HG02884 (cell line): ENCODE measurements around the gene LIMS4.
"Not testable (repeated sequence)": the region's sequence is repeated elsewhere in the genome, so short reads cannot be mapped to it uniquely, and the experiment has no call there.

ENCODE experiments used
- ATAC-seq: cut with Tn5 transposase; IDR thresholded peaks from one replicate; pipeline ENCODE4 v1.9.1; 2021; ENCODE audit warnings: mild to moderate bottlenecking, moderate library complexity; ENCODE audit not compliant: unreplicated experiment

LIMS4 gene

DNA sequence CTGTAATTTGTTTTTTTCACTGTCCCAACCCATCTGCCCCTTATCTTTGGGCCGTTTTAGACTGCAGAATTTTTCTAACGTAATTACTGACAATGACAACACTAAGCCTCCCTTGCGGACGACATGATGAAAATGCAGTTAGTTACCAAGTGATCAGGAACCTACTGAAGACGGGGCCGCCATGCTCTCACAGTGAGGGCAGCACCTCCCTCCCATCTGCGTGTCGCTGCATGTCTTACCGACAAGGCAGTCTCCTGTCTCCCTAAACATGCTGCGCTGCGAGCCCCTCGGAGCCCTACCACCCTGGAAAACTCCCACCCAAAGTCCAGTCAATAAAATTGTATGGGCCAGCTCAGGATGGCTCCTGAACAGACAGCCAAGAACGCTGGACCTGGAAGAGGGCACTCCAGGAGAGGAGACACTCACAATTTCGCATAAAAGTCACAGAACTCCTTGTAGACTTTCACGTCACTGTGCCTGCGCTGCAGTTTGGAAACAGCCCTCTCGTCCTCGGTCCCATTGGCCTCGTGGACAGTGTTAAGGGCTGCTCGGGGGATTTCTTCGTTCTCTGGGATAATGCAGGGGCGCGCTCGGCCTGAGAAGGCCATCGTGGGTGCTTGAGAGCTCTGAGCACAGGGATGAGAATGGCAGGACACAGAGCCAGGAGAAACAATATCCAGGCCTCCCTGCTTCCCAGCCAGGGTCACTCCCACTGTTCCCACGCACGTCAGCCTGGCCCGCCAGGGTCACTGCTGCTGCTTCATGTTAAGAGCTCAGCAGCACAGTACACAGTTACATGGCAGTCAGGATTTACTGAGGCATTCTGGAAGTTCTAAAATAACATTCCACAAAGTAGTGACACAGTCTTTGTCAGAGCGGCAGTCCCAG, at the start of gene LIMS4:
TSS of gene LIMS4 (minus strand) at position 646 of the 888 bp plus-strand sequence. CDS start at position 608, 38 bp downstream.
- not testable (repeated sequence) for ATAC-seq

DNA sequence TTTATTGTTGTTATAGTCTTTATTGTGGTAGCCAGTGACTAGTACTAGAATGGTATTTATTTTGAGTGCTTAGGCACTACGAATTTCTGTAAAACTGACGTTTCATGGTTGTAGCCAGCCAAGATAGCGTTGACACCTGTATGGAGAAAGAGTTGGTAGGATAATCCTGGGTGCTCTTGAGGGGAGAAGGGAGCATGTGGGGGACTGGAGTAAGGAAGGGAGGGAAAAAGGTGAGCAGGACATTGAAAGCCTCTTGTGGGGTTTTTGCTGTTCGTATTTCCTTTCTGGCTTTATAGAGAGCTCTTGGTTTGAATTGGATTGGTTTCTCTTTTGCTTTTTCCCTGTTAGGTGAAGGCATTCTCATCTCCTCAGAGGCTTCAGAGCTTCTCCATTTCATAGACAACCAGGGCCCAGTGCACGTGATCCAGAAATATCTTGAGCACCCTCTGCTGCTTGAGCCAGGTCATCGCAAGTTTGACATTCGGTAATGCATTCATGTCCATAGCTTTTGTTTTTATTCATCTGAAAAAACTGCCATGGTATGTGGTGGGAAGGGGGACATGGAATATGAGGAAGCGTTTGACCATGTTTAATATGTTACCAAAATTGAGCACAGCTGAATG, 27.2 kb upstream of the LIMS4 start:
- ATAC-seq: peak; percentile 83

DNA sequence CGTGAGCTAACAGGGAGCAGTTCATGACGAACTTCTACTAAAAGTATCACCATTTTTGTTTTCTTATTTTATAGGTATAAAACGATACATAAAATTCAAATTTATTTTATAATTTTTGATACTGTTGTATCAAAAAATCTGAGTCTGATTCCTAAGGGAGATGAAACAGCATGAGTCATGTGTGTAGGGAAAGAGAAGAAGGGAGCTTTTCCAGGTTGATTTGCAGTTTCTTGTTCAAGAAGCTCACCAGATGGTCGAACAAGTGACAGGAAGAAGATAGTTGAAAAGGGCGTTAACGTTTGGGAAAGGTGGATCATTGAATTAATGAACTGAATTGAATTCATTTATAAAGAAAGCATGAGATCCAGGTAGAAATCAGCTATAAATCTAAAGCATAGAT, 23.4 kb upstream of the LIMS4 start:
- ATAC-seq: not testable (repeated sequence)

- not testable (repeated sequence) for ATAC-seq
Observed at GRCh38 chr2:110494488-110494887, 21.9 kb upstream of the LIMS4 start.

DNA sequence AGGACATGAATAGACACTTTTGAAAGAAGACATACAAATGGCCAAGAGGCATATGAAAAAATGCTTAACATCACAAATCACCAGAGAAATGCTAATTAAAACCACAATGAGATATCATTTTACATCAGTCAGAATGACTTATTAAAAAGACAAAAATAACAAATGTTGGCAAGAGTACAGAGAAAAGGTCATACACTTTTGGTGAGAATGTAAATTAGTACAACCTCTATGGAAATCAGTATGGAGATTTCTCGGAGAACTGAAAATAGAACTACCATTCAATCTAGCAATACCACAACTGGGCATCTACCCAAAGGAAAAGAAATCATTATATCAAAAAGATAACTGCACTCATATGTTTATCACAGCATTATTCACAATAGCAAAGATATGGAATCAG, 16.4 kb upstream of the LIMS4 start:
- not testable (repeated sequence) for ATAC-seq

DNA sequence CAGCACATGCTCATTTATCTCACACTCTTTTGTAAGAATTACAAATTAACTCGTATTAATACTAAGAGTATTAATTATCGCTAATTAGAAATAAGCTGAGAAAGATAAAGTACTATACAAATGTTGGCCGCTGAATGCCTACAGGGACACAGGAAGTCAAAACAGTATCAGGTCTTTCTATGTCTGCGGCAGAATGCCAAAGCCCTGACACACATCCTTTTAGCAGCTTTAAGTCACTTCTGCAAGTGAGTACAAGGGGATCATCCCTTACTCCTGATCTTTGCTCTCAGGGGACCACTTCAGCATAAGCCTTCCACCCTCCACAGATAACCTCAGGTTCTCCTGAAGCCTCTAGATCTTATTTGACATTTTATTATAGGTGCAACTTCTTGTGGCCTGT, 10.1 kb upstream of the LIMS4 start:
- not testable (repeated sequence) for ATAC-seq

DNA sequence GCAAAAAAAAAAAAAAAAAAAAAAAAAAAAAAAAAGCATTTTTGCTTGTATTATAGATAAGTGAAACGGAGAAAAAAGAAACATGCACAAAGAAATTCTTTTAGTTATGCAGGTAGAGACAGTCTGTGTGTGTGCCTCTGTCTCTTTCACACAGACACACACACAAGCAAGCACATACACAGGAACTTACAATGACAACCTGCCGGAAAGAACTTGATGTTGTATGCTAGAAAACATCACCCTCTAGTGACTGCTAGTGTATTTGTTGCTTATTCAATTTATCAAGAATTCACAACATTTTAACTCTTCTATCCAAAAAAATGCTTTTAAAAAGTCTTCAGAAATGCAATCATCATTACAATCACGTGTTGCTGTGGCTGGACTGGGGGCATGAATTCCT, 8.6 kb upstream of the LIMS4 start:
- ATAC-seq: not testable (repeated sequence)

DNA sequence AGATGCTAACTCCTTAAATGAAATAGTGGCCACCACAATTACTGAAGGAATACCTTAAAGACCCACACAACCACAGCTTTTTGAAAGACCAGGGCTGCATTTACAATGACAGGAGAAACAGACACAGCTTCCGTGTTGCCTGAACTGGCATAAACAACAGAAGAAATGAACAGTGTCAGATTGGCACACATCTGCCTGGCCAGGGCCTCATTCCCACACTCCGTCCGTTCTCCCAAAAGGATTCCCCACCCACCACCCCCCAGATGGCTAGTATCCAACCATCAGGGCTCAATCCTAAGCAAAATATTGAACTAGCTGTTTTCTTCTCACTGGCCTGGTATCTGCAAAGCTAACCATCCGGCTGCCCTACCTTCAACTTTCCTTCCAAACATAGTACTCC, 7.5 kb upstream of the LIMS4 start:
- ATAC-seq: not testable (repeated sequence)

DNA sequence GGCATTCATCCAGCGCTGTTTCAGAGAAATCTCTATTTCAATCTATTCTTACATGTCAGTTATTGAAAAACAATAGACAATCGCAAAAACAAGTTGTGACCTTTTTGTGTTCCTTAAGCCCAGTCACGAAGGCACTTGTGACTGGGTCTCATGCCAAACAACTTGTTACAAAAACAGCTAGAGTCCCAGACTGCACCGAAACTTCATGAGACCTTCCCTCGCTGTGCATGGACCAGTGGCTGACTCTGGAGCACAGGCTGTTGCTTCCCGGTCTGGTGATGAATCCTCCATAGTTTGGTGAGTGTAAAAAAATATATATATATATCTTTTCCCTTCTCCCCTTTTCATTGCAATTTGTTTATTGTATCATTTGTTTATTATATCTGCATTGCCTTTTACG, 4.8 kb upstream of the LIMS4 start:
- not testable (repeated sequence) for ATAC-seq

DNA sequence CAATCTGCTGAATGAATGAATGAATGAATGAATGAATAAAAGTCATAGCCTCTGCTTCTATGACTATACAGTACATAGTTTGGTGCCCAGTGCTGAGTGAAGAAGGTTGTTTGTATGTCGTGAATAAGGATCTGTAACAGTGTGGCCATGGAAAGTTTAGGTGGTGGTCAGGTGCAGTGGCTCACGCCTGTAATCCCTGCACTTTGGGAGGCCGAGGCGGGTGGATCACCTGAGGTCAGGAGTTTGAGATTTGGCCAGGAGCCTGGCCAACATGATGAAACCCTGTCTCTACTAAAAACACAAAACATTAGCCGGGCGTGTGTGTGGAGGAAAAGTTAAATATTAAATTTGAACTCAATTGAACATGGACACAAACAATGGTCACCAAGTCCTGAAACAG, 4.3 kb upstream of the LIMS4 start:
- ATAC-seq: not testable (repeated sequence)

- ATAC-seq: not testable (repeated sequence)
Observed at GRCh38 chr2:110475627-110476359, 3.2 kb upstream of the LIMS4 start.

DNA sequence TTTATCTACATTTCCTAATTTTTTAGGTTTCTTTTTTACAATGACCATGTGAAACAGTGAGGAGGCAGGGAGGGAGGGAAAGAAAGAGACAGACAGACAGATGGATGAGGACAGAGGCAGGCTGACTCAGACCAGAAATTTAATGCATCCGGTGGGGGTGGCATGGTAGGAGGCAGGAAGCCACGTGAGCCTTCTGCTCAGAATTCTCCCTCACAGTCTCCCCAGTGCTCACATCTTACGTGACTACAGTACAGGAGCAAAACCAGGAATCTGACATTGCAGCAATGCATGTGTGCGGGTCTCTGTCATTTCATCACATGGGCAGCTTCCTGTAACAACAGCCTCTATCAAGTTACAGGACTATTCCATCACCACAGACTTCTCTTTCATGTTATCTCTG, 2.3 kb upstream of the LIMS4 start:
- ATAC-seq: peak; percentile 93

- ATAC-seq: not testable (repeated sequence)
Observed at GRCh38 chr2:110473059-110473358, 393 bp upstream of the LIMS4 start.

- not testable (repeated sequence) for ATAC-seq
Observed at GRCh38 chr2:110468921-110469320, 3.7 kb downstream of the LIMS4 start.

DNA sequence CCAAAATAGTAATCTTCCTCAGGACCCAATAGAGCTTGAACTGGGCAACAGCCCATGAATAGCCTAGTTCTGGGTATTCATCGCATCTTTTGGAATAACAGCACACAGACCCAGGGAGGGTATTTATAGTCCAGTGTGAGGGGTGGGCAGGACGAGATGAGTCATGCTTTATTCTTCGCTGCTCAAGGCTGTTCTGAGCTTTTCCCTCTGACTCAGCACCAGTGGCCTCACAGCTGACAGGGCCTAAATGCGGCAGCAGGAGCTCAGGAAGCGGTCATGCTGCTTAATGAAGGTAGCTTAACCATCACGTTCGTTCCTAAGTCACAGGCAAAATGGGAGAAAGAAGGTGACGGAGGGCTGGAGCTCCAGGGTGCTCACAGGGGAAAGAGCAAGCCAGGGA, 7.3 kb downstream of the LIMS4 start:
- ATAC-seq: peak; percentile 93

GRCh38 chr2:110462458-110462857, 10.2 kb downstream of the LIMS4 start:
- not testable (repeated sequence) for ATAC-seq

DNA sequence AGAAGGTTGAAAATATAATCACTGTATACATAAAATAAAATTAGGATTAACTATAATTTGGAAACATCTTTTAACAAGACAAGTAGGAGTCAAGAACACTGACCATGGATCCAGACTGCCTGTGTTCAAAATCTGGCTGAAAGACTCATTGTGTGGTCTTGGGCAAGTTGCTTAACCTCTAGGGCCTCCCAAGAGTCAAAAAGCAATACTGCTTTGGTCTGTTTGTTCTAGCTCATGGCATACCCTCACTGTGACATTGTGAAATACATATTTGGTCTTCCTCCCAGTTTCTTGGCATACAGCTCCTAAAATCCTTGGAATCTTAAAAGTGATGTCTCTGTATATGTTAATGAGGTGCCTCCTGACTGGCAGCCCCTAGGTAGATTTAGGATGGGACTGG, 12.3 kb downstream of the LIMS4 start:
- ATAC-seq: not testable (repeated sequence)

DNA sequence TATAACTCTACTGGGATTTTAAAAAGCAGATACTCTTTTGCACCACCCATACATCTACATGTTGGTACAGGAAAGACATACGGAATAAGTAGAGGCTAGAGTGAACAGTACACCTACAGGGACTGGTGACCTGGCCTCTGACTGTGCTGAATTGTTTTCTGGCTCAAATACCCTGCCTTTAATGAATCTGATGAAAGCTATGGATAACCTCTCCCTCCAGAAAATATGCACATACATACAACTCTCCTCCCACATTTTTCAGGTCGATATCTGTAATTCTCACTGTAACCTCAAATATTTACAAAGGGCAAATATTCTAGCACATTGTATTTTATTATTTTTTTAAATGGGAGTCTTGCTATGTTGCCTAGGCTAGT, 15.4 kb downstream of the LIMS4 start:
- ATAC-seq: not testable (repeated sequence)

GRCh38 chr2:110456291-110457213, 16.1 kb downstream of the LIMS4 start:
- not testable (repeated sequence) for ATAC-seq

DNA sequence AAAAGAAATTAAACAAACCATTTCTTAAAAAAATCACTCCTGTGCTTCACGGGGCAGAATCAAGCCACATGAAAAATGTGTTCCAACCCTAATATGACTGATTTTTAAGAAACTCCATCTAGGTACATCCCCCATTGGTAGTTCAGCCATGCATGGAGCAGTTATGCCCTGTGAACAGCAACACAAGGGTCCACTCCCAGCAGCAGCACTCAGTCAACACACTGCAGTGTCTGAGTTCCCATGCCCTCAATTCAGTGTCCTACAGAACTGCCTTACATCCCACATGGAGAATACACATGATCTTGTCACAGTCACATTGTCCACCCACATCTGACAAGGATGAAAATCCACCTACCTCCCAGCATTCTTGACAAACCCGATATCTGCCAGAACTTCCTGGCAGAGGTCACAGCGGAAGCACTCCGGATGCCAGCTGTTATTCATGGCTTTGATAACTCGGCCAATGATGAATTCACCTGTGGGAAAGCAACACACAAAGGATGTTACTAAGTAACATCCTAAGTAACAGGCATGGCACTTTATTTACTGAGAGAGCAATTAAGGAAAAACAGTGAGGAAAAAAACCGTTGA, 17.4 kb downstream of the LIMS4 start:
- ATAC-seq: not testable (repeated sequence)
